Measurements from ENCODE around the gene XYLT1. TPM values are rescaled to one million over a fixed set of nuclear protein-coding genes. Genes with fewer than 3 reads are reported as not detected.

The XYLT1 gene
- total RNA-seq, 3 donors from 2014 or later = 23.1 to 44.0 (median 34.1) TPM

- no peak overlapping the region for H3K4me3 ChIP-seq
- peaks cover 24% of the 10 kb centered on the region for H3K4me1 ChIP-seq (ENCODE audit: low read depth)
- DNase-seq = peak in 2 of 3 donors; percentile 58 to 60
- no peaks in the 10 kb centered on the region for H3K9me3 ChIP-seq
- no peak for TF ChIP-seq CTCF (IDR thresholded peaks at IDR 0.05)
- ATAC-seq = peak; percentile 64
- intact Hi-C loops (cut with DNase I, micrococcal nuclease) = no loop called here
- H3K36me3 ChIP-seq (ENCODE audit: low read depth) = no peaks in the 10 kb centered on the region
Measured at GRCh38 chr16:17261197-17261858, 209.4 kb downstream of the XYLT1 start.

DNA sequence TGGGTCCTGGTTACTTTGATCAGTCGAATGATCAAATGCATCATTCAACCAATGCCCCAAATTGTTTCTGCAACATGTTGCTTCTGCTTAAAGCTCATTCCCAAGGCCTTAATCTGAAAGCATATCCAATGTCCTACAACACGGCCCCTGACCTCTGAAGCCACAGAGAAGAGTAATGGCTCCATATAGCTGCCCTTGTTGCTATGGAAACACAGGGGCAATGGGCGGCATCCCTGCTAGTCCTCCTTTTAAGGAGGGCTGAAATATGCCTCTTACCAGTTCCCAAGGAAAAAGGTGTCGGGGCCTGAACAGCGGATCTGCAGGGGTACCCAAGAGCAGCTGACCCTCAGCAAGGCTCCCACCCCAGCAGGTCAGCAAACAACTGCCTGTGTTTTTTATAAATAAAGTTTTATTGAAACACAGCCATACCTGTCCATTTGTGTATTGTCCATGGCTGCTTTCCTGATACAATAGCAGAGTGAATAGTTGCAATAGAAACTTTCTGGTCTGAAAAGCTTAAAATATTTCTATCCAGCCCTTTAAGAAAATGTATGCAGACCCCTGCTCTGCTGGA is 210.4 kb downstream of the XYLT1 start:
- no peak for TF ChIP-seq CTCF (IDR thresholded peaks at IDR 0.05)
- DNase-seq (no peak), ATAC-seq (no peak)
- Histone ChIP-seq H3K36me3 (ENCODE audit: low read depth) (no peaks in the 10 kb centered on the region), H3K4me1 (ENCODE audit: low read depth) (peaks cover 24% of the 10 kb centered on the region), H3K4me3 (no peak overlapping the region), H3K9me3 (no peaks in the 10 kb centered on the region)
- intact Hi-C loops (cut with DNase I, micrococcal nuclease) = no loop called here

- peak; percentile 70 for ATAC-seq
- intact Hi-C loops (cut with DNase I, micrococcal nuclease) = no loop called here
- no peak overlapping the region for H3K4me3 ChIP-seq
- DNase-seq = no peak
- H3K4me1 ChIP-seq (ENCODE audit: low read depth) = peaks cover 24% of the 10 kb centered on the region
- no peaks in the 10 kb centered on the region for H3K9me3 ChIP-seq
- H3K36me3 ChIP-seq (ENCODE audit: low read depth) = no peaks in the 10 kb centered on the region
- no peak for TF ChIP-seq CTCF (IDR thresholded peaks at IDR 0.05)
Measured at GRCh38 chr16:17259751-17260270, 210.9 kb downstream of the XYLT1 start.

DNA sequence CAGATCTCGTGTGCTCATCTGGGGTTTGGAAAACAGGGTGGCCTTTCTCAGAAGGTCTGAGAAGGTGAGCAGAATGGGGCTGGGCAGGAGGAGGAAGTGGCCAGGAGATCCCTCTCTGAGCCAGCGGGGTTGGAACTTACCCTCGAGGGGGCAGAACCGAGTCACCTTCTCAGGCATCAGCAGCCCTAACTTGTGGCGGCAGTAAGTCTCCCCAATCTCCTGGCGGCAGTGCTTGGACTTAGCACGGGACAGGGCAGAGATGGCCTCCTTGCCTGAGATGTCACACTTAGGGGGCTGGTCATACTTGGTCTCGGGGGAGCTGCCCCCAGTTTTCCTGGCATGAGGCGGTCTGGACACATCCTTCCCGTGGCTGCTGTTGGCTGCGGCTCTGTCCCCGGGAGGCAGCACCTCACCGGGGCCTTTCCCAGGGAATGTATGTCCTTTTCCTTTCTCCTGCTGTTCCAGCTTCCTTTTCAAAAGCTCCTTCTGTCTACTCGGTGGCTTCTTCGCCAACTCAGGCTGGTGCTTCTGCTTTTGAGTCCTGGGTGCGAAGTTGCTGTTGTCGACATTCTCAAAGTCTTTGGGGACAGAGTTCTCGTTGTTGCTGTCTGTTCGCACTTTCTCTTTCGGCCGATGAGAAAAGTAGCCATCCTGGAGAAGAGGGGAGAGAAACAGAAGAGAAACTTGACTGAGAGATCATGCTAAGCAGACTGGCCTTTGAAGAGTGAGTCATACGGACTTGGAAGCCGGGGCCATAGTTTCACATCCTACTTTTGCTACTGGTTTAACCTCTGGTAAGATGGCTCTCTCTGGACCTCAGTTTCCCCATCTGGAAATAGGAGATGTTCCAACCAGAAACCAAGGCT is 211.7 kb downstream of the XYLT1 start:
- intact Hi-C loops (cut with DNase I, micrococcal nuclease) = no loop called here
- Histone ChIP-seq H3K4me3 (no peak overlapping the region), H3K4me1 (ENCODE audit: low read depth) (peaks cover 24% of the 10 kb centered on the region), H3K36me3 (ENCODE audit: low read depth) (no peaks in the 10 kb centered on the region), H3K9me3 (no peaks in the 10 kb centered on the region)
- peak in 2 of 3 donors; percentile 55 to 57 for DNase-seq
- peak; percentile 73 for ATAC-seq
- no peak for TF ChIP-seq CTCF (IDR thresholded peaks at IDR 0.05)

DNA sequence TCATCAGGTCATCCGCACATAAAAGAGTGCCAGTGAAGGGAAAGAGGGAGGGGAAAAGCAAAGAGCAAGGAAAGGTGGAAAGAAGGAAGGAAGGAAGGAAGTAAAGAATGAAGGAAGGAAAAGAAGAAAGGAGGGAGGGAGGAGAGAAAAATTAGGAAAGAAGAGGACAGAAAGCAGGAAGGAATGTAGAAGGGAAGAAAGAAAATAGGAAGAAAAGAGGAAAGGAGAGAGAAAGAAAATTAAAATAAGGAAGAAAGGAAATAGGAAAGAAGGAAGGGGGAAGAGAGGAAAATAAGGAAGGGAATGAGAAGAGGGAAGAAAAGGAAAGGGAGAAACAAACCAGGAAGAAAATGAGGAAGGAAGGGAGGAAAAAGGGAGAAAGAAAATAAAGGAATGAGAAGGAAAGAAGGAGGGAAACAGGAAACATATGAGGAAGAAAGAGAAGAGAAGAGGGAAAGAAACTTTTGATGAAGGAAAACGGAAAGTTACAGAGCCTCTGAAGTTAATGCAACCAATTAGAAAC is 212.6 kb downstream of the XYLT1 start:
- DNase-seq (no peak), ATAC-seq (no peak)
- TF ChIP-seq CTCF (IDR thresholded peaks at IDR 0.05) = no peak
- intact Hi-C loops (cut with DNase I, micrococcal nuclease) = no loop called here
- H3K9me3 ChIP-seq = no peaks in the 10 kb centered on the region
- H3K36me3 ChIP-seq (ENCODE audit: low read depth) = no peaks in the 10 kb centered on the region
- H3K4me3 ChIP-seq = no peak overlapping the region
- H3K4me1 ChIP-seq (ENCODE audit: low read depth) = peaks cover 24% of the 10 kb centered on the region
